ENCODE results near the gene ERCC3.
"Not testable (repeated sequence)": the region's sequence is repeated elsewhere in the genome, so short reads cannot be mapped to it uniquely, and the experiment has no call there.

Gene ERCC3

GRCh38 chr2:127224135-127224534, 69.8 kb downstream of the ERCC3 start:
- not testable (repeated sequence) for DNase-seq

DNA sequence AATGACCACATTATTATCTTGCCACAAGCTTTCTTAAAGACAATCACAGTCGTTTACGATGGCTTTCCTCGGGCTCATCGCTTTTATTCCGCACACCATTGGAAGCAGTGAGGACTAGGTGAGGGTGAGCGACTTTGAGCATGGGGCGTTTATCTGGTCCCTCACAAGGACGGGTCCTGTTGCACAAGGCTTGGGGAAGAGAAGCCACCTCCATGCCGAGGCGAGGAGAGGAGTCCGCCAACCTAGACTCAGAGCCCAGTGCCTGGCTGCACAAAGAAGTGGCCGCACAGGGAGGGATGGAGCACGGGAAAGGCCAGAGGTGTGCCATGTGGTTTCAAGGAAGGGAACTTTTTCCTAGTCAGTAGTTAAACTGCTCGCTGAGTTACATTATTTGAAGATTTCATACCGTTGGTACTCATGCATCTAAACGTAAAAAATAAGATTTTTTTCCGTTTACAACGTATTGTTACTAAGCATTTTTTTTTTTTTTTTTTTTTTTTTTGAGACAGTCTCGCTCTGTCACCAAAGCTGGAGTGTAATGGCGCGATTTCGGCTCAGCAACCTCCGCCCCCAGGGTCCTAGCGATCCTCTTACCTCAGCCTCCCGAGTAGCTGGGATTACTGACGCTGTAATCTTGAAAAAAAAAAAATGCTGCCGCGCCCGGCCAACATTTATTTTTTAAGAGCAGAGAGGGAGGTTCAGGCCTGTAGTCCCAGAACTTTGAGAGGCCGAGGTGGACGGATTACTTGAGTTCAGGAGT, 73.0 kb downstream of the ERCC3 start:
- no peak for DNase-seq

GRCh38 chr2:127220102-127220767, 73.7 kb downstream of the ERCC3 start, which contains the start of gene CYP27C1:
CYP27C1 (minus strand) TSS chr2:127220299; CDS start chr2:127220270, 29 bp downstream.
- peak in 1 of 2 experiments; percentile 12 for DNase-seq

- no peak for DNase-seq
Observed at GRCh38 chr2:127219171-127220070, 74.5 kb downstream of the ERCC3 start.

GRCh38 chr2:127218812-127219170, 75.2 kb downstream of the ERCC3 start:
- DNase-seq: no peak

- DNase-seq: no peak
Observed at GRCh38 chr2:127217470-127218325, 76.2 kb downstream of the ERCC3 start.

DNA sequence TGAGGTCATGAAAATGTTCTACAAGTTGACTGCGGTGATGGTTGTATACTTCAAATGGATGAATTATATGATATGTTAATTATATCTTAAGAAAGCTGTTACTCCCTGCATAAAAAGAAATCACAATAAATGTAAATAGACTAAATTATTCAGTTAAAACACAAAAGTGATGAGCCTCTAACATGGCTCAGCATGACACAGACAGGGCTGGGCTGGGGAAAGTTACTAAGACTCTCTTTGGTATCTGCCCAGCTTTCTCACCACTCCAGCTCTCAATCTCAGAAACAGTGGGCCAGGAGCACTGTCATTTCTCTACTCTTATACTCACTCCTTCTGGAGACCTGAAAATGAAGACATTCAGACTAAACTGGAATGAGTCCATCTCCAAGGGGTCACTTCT, 77.4 kb downstream of the ERCC3 start:
- DNase-seq: no peak

DNA sequence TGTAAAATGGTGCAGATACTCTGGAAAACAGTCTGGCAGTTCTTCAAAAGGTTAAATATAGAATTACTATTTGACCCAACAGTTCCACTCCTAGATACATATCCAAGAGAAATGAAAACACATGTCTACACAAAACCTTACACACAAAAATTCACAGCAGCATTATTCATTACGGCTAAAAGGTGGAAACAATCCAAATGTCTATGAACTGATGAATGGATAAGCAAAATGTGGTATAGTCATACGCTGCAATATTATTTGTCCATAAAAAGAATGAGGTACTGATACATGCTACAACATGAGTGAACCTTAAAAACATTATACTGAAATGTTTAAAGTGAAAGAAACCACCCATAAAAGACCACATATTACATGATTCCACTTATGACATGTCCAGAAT, 77.8 kb downstream of the ERCC3 start:
- DNase-seq: no peak

DNA sequence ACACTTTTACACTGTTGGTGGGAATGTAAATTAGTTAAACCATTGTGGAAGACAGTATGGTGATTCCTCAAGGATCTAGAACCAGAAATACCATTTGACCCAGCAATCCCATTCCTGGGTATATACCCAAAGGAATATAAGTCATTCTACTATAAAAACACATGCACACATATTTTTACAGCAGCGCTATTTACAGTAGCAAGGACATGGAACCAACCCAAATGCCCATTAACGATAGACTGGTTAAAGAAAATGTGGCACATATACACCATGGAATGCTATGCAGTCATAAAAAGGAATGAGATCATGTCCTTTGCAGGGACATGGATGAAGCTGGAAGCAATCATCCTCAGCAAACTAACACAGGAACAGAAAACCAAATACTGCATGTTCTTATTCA, 79.7 kb downstream of the ERCC3 start:
- DNase-seq: not testable (repeated sequence)

- no peak for DNase-seq
Observed at GRCh38 chr2:127208313-127208712, 85.6 kb downstream of the ERCC3 start.

All from Kasumi-1 (cell line).